UCSD-AML1 (cell line): ENCODE measurements around the gene PTH1R.

Experiments
- DNase-seq: peaks from one replicate; lab custom pipeline; 2025; ENCODE audit not compliant: unreplicated experiment; lab: John Stamatoyannopoulos, UW

PTH1R gene

GRCh38 chr3:46863261-46863782 is 14.2 kb upstream of the PTH1R start, which contains the start of gene MYL3:
Gene MYL3 (minus strand): TSS chr3:46863444. CDS start chr3:46863390, 54 bp downstream.
- DNase-seq = no peak

GRCh38 chr3:46864061-46864881 is 13.2 kb upstream of the PTH1R start:
- no peak for DNase-seq

- DNase-seq = no peak
These were observed 12.5 kb upstream of the PTH1R start for GRCh38 chr3:46865031-46865507.

GRCh38 chr3:46865546-46865945 is 12.0 kb upstream of the PTH1R start:
- DNase-seq = no peak

GRCh38 chr3:46866032-46866595 is 11.4 kb upstream of the PTH1R start:
- no peak for DNase-seq

- peak; percentile 77 for DNase-seq
These were observed 10.6 kb upstream of the PTH1R start for GRCh38 chr3:46866720-46867549.

GRCh38 chr3:46867550-46867898 is 10.0 kb upstream of the PTH1R start:
- no peak for DNase-seq

- no peak for DNase-seq
These were observed 9.2 kb upstream of the PTH1R start for GRCh38 chr3:46868287-46868686.

- DNase-seq = no peak
These were observed 8.6 kb upstream of the PTH1R start for GRCh38 chr3:46868948-46869347.

- DNase-seq = no peak
These were observed 8.1 kb upstream of the PTH1R start for GRCh38 chr3:46869440-46869839.

- no peak for DNase-seq
These were observed 6.9 kb upstream of the PTH1R start for GRCh38 chr3:46870651-46871050.

- DNase-seq = no peak
These were observed 6.3 kb upstream of the PTH1R start for GRCh38 chr3:46871222-46871621.

GRCh38 chr3:46873521-46873920 is 4.0 kb upstream of the PTH1R start:
- peak; percentile 50 for DNase-seq

- peak; percentile 76 for DNase-seq
These were observed 3.1 kb upstream of the PTH1R start for GRCh38 chr3:46874430-46874829.

GRCh38 chr3:46875560-46875959 is 2.0 kb upstream of the PTH1R start:
- DNase-seq = no peak

- no peak for DNase-seq
These were observed 914 bp upstream of the PTH1R start for GRCh38 chr3:46876313-46877300.

- no peak for DNase-seq
These were observed 1.4 kb downstream of the PTH1R start for GRCh38 chr3:46878781-46879436.

- DNase-seq = no peak
These were observed 3.5 kb downstream of the PTH1R start for GRCh38 chr3:46880884-46881595.
